NCI-H146 (cell line): ENCODE measurements around the gene AKR7A3.
"Not testable (repeated sequence)": the region's sequence is repeated elsewhere in the genome, so short reads cannot be mapped to it uniquely, and the experiment has no call there.

Experiments used
- DNase-seq: peaks from one replicate; lab custom pipeline; 2025; lab: John Stamatoyannopoulos, UW

The AKR7A3 gene

GRCh38 chr1:19288324-19289241 is at the start of gene AKR7A3:
Gene AKR7A3 (minus strand): TSS chr1:19288770. CDS start chr1:19288709, 61 bp downstream.
- DNase-seq: not testable (repeated sequence)

- no peak for DNase-seq
Measured at GRCh38 chr1:19338323-19338762, 49.8 kb upstream of the AKR7A3 start.

DNA sequence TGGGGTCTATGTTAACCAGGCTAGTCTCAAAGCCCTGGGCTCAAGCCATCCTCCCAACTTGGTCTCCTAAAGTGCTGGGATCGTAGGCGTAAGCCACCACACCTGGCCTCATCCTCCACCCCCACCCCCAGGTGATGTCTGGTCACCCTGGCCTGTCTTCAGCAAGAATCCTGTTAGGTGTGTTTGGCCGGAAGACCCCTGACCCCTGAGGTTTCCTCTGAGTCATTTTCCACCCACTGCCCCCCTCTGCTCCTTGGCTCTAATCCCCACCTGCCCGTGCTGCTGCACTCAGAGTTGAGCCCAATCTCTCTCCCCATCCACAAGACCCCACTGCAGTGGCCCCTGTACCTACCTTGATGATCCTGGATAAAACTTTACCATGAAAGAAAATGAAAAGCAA is 48.7 kb upstream of the AKR7A3 start:
- DNase-seq: no peak

DNA sequence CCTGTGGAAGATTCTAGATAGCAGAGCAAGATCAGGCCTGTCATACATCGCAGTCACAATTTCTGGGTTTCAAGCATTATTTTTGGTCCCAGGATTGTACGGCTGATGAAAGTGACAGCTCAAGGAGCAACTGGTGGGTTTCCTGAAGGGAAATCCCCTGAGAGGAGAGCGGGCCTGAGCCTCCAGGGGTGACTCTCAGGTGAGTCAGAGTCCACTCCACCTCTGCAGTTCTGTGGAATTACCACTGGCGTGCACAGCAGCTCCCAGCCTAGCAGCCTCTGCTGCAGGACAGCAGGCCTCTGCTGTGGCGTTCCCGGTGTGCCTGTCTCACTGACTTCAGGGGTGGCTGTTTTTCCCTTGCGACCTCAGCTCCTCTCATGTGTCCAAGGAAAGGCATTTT is 48.0 kb upstream of the AKR7A3 start:
- no peak for DNase-seq

DNA sequence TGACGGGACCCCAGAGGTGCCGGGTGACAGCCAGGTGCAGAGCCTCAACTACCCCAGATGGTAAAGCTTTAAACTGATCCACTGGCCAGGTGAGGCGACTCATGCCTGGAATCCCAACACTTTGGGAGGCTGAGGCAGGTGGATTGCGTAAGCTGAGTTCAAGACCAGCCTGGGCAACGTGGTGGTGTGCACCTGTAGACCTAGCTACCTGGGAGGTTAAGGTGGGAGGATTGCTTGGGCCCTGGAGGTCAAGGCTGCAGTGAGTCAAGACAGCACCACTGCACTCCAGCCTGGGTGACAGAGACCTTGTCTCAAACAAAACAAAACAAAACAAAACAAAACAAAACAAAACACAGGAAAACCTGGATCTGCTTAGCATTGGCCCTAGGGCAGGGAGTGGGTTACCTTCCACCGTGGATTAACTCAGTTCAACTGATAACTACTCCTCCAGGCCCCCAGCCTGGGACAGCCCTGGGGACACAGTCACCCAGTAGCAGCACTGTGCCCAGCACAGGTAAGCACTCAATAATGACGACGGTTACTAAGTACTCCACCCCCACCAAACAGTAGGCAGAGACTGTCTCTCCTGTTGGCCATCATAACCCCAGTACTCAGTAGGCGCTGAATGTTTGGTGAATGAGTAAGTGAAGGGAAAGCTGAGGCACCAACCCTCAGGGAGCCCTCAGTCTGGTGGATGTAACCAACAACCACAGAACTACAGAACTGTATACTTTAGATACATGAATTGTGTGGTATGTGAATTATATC is 45.2 kb upstream of the AKR7A3 start:
- no peak for DNase-seq

DNA sequence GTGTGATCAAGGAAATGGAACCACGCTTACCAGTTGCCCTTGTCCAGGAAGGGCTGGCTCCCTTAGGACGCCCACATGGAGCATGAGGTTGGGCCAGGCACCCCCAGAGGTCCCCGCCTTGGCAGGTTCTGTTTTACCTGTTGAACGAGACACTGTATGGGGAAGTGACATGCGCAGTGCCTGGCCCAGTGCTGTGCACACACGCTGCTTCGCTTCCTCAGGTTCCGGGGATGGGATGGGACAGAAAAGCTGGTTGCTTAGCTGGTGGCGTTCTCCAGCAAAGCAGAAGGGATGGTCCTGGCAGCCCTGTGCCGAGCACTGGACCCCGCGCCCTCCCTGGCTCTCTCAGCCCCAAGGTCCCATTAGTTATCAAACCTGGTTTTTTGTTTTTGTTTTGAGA is 44.3 kb upstream of the AKR7A3 start:
- no peak for DNase-seq

DNA sequence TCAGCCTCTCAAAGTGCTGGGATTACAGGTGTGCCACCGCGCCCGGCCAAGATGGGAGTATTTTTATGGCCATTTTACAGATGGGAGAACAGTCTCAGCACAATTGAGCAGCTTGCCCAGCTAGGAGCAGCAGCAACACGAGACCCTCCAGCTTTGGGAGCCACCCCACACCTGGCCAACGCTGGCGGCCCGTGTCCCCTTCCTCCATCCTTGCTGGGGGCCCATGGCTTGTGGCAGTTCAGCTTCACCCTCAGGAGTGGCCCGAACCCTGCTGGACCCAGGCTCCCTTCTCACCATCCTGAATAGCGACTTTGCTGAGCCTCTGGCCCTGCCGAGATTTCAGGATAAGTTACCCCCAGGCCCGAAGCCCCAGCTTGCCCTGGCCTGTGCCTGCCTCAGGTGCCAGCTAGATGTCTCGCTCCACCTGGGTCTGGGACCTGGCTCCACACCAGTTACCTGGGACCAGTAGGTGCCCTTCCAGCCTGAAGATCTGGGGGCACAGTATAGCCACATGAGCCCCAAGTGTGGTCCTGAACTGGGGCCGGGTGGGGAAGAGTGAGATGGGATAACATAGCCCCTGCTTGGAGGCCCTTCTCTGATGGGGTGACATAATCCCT is 42.8 kb upstream of the AKR7A3 start:
- DNase-seq: no peak

DNA sequence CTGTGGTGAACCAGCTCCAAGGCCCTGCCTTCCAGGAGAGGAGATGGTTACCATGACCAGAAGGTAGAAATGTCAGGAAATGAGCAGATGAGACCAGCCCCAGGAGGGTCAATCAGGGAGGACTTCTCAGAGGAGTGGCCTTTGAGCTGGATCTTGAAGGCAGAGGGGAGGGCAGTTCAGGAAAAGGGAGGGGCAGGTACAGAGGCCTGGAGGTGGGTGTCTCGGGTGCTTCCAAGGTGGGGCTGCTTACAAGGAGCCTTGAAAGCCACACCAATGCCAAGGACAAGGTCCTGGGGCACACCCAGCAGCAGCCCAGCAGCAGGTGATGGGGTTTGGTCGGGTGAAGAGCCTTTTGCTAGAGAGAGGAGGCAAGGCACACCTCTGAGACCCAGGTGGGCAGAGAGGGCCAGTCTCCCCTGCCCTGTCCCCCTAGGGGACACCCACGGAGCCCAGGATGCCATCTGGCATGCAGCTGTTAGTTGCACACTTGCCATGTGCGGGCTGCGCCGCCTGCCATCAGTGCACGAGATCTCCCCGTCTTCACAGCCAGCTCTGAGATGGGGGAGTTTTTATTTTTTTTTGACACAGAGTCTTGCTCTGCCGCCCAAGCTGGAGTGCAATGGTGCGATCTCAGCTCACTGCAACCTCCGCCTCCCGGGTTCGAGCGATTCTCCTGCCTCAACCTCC is 42.0 kb upstream of the AKR7A3 start:
- no peak for DNase-seq

DNA sequence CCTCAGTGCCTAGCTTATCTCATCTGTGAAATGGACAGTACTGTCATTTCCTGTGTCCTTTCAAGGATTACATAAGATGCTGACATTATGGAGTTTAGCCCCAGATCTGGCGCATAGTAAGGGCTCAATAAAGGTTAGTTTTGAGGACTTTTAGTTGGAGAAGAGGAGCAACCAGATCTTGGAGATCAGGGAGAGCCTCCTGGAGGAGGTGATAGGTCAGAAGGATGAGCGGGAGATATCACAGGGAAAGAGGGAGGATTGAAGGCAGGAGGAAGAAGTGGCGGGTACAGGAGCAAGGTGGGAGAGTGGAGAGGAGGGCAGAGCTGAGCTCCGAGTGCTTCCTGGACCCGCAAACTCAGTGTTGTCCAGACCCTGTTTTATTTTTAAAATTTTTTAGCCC is 41.0 kb upstream of the AKR7A3 start:
- no peak for DNase-seq

DNA sequence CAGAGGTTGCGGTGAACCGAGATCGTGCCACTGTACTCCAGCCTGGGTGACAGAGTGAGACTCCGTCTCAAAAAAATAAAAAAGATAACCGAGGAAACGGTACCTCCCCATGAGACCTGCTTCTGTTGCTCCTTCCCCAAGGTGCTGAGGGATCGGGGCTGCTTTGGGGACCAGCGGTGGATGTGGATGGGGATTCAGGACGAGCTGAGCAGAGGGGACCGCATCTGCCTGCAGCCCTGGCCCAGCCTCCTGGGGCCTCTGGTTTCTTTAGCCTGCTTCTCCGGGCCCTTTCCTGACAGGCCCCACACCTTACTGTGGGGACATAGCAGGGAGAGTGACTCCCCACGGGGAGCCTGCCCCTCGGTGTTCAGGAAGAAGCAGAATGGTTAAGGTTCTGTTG is 40.6 kb upstream of the AKR7A3 start:
- no peak for DNase-seq

DNA sequence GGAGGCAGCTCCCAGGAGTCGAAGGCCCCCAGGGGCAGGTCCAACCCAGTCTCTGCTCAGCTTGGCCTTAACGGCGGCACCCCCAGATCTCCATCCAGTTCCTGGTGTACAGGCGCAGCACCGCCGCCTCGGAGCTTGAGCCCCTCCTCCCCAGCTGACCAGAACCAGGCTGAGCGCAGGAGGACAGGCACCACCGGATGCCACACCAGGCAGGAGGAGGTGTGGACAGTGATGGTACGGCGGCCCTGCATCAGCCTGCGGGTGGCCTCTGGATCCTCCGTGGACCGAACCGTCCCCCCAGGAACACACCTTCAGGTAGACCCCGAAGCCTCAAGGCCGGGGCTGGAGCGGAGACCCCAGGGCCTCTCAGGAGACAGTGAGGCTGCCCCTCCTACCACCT is 39.9 kb upstream of the AKR7A3 start:
- DNase-seq: no peak

GRCh38 chr1:19327736-19328135 is 39.2 kb upstream of the AKR7A3 start:
- no peak for DNase-seq

GRCh38 chr1:19327301-19327700 is 38.7 kb upstream of the AKR7A3 start:
- no peak for DNase-seq

DNA sequence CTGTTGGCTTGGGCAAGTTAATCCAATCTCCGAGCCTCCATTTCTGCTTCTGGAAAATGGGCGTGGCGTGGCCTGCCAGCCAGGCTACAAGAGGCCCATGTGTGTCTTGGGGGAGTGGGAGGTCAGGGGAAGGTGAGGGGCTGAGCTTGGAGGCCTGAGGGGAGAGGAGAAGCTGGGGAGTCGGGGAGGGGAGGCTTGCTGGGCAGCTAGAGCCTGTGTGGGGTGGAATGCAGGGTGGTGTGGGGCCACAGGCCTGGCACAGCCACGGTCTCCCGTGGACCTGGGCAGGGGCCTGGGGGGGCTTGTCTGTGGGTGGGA is 38.1 kb upstream of the AKR7A3 start:
- DNase-seq: no peak

- no peak for DNase-seq
Measured at GRCh38 chr1:19325958-19326747, 37.6 kb upstream of the AKR7A3 start.

DNA sequence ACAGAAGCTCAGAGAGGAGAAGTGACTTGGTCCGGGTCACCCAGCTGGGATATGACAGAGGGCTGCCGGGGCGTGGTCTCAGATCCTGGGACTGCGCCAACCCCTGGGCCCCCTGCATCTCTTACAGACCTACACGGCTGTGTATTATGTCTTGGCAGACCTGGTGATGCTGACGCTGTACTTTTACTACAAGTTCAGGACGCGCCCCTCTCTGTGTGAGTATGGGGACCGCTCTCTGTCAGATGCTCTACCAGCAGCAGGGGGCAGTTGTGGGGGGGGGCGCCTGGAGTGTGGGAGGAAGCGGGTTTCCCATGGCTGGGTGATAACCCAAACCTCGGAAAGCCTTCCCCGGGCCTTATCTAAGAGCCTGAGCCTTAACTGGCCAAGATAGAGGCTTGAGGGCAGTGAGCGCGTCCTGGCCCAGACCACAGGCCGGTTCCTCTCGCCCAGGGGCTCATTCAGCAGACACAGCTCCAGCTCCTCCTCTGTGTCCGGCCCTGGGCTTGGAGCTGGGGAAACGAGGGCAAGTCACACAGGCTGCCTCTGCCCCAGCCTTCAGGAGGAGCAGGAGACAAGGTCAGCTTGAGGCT is 36.9 kb upstream of the AKR7A3 start:
- no peak for DNase-seq

DNA sequence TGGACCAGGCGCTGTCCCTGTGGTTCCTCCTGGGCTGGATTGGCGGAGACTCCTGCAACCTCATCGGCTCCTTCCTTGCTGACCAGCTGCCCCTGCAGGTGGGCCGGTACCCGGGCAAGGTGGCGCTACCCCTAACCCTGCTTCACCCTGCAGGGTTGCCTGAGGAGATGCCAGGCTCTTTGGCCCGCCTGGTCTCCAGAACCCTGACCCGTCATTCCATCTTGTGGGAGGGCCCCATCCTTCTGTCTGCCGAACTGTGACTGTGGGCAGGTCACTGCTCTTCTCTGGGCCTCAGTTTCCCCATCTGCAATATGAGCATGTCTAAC is 36.1 kb upstream of the AKR7A3 start:
- DNase-seq: no peak

DNA sequence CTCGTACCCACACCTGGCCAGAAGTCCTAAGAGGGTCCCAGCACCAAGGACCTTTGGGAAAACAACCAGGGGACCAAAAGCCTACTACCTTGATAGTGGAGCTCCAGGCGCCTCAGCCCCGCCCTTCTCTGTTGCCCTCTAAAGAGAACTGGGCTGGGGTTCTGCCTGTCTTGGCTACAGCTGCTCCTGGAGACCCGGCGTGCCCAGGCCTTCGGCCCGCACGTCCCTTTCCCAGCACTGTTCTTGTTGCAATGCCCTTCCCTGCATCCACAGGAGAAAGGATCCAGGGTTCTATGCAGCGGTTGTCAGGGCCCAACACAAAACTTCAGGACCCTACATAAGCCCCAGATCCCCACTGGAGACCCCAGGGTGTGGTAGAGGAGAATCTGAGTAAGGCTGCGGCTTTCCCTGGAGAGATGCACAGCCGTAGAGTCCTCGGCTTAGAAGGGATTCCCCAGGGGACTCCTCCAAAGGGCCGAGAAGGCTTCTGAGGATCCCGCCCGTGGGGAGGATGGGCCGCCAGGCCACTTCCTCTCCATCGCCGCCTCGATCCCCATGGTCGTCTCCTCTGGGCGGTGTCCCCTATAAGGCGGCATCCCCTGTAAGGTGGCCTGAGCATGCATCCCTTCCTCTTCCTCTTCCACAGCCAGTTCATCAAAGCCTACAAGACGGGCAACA is 35.6 kb upstream of the AKR7A3 start:
- DNase-seq: no peak

GRCh38 chr1:19322481-19322880 is 33.9 kb upstream of the AKR7A3 start:
- no peak for DNase-seq

DNA sequence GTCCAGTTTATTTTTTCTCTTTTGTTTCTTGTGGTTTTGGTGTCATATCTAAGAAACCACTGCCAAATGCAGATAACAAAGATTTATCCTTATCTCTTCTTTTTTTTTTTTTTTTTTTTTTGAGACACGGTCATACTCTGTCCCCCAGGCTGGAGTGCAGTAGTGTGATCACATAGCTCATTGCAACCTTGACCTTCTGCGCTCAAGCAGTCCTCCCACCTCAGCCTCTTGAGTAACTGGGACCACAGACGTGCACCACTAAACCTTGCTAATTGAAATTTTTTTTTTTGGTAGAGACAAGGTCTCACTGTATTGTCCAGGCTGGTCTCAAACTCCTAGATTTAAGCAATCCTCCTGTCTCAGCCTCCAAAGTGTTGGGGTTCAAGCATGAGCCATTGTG is 32.5 kb upstream of the AKR7A3 start:
- no peak for DNase-seq

- DNase-seq: no peak
Measured at GRCh38 chr1:19319196-19319595, 30.6 kb upstream of the AKR7A3 start.
